Activated CD4-positive, alpha-beta memory T cell treated with anti-CD3 and anti-CD28 coated beads, Interleukin-2, amount 10 ng/mL, durations not matched to agents 7 days and 5 days (primary cell): ENCODE measurements around the gene SORCS2. TPM values are rescaled to one million over a fixed set of nuclear protein-coding genes. Genes with fewer than 3 reads are reported as not detected.

Experiments
- CTCF ChIA-PET: fragments of 350-600 bp; sonication (Branson Sonifier 250); formaldehyde crosslinking; loops from one replicate; lab custom pipeline; 2021; ENCODE audit warnings: antibody characterized with exemption, inconsistent platforms; lab: Charles Lee
- POLR2A ChIA-PET: fragments of 350-600 bp; sonication (Branson Sonifier 250); formaldehyde crosslinking; loops from one replicate; lab custom pipeline; 2021; ENCODE audit warnings: antibody characterized with exemption; lab: Charles Lee
- DNase-seq: peaks from one replicate; pipeline ENCODE4 v3.0.0-alpha.2; 2020
- H3K27ac Mint-ChIP-seq: one replicate; pipeline ENCODE4 v1.8.0; 2021; ENCODE audit warnings: mild to moderate bottlenecking, mixed read lengths
- H3K27me3 Mint-ChIP-seq: one replicate; pipeline ENCODE4 v1.8.0; 2021; ENCODE audit warnings: mixed read lengths
- H3K36me3 Mint-ChIP-seq: one replicate; pipeline ENCODE4 v1.8.0; 2021; ENCODE audit warnings: low read depth, mixed read lengths
- H3K4me1 Mint-ChIP-seq: one replicate; pipeline ENCODE4 v1.8.0; 2021; ENCODE audit warnings: mixed read lengths
- H3K4me3 Mint-ChIP-seq: one replicate; pipeline ENCODE4 v1.8.0; 2021; ENCODE audit warnings: mild to moderate bottlenecking, mixed read lengths
- H3K9me3 Mint-ChIP-seq: one replicate; pipeline ENCODE4 v1.8.0; 2021; ENCODE audit warnings: mixed read lengths
- total RNA-seq, 2 experiments: library from RNA; stranded (reverse); gene quantifications; one replicate each; pipeline ENCODE4 v1.2.3, GENCODE V29; 2021

The SORCS2 gene
- total RNA-seq, 2 experiments from 2014 or later: 0.10 to 0.18 TPM

DNA sequence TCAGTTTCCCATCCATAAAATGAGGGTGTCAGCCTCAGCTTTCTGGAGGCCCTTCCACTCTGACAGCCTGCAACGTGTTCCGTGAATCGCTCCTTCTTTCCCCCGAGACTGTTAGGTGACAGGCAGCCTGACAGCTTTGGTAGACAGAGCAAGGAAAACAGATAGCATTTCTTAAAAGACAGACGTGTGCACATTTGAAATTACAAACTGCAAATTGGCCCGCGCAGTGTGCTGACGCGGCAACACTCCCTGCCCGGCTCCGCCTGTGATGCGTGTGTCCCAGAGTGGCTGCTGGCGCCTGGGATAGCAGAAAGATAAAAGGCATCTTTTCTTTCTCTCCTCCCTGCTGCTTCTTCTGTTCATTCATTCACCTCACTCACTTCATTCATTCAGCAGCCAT lies 502.0 kb downstream of the SORCS2 start:
- H3K36me3 Mint-ChIP-seq: no peaks in the 10 kb centered on the region
- ChIA-PET CTCF (no interaction called here), POLR2A (no interaction called here)
- H3K27me3 Mint-ChIP-seq: peaks cover 5% of the 10 kb centered on the region
- no peaks in the 10 kb centered on the region for H3K4me1 Mint-ChIP-seq
- DNase-seq: no peak
- H3K9me3 Mint-ChIP-seq: no peaks in the 10 kb centered on the region
- no peak overlapping the region for H3K27ac Mint-ChIP-seq
- no peak overlapping the region for H3K4me3 Mint-ChIP-seq

DNA sequence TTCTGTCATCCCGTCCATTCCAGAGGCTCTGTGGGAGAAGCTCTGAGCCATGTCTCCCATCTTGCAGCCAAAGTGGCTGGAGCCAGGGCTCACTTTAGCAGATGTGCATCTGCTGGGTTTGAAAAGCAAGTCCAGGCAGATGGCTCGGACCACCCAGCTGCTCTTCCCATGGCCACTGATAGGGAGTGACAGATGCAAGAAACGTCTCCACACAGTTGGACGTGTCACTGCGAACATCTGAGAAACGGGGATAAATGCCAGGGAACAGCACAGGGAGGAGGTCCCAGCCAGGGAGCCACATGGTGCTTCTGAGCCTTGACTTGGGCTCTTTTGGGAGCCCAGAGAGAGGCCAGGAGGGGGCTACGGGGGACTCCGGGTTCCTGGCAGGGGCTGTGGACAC lies 505.0 kb downstream of the SORCS2 start:
- H3K27ac Mint-ChIP-seq: no peak overlapping the region
- CTCF ChIA-PET: no interaction called here
- POLR2A ChIA-PET: no interaction called here
- H3K36me3 Mint-ChIP-seq: no peaks in the 10 kb centered on the region
- H3K4me1 Mint-ChIP-seq: no peaks in the 10 kb centered on the region
- no peaks in the 10 kb centered on the region for H3K9me3 Mint-ChIP-seq
- no peak for DNase-seq
- no peak overlapping the region for H3K4me3 Mint-ChIP-seq
- H3K27me3 Mint-ChIP-seq: peaks cover 5% of the 10 kb centered on the region

DNA sequence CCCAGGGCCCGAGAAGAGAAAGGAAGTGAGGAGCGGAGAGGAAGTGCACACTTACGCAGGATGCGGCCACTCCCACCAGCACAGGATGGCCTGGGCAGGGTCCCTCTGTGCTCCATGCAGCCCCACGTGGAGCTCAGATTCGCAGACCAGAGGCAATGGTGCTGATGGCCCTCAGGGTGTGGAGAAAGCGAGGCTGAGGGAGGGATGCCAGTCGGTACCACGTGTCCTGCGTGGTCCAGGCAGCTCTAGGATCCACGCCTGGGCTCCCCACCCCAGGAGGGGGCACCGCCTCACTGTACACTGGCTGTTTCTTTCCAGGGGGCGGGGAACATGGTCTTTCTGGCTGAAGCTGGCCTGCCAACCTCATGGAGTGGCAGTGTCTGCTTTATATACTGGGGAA lies 505.5 kb downstream of the SORCS2 start:
- no peak overlapping the region for H3K27ac Mint-ChIP-seq
- H3K27me3 Mint-ChIP-seq: peaks cover 5% of the 10 kb centered on the region
- no peak overlapping the region for H3K4me3 Mint-ChIP-seq
- no peaks in the 10 kb centered on the region for H3K9me3 Mint-ChIP-seq
- H3K4me1 Mint-ChIP-seq: no peaks in the 10 kb centered on the region
- ChIA-PET POLR2A (no interaction called here), CTCF (no interaction called here)
- H3K36me3 Mint-ChIP-seq: no peaks in the 10 kb centered on the region
- no peak for DNase-seq

DNA sequence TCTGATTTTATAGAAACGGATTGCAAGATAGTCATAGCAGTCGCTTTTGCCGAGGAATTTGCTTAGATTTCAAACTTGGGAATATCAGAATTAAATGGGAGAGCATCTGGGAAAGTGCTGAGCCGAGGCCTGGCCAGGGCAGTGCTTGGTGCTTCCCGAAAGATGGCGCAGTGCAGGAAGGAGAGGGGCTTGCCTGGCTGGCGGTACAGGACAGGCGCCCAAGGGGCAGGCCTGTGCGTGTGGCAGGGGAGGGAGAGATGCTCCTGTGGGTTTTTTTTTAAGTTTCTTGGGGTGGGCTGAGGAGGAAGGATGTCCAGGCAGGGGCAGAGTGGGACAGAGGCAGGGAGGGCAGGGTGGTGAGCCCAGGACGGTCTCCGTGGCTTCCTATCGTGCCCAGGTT lies 506.2 kb downstream of the SORCS2 start:
- H3K27ac Mint-ChIP-seq: no peak overlapping the region

DNA sequence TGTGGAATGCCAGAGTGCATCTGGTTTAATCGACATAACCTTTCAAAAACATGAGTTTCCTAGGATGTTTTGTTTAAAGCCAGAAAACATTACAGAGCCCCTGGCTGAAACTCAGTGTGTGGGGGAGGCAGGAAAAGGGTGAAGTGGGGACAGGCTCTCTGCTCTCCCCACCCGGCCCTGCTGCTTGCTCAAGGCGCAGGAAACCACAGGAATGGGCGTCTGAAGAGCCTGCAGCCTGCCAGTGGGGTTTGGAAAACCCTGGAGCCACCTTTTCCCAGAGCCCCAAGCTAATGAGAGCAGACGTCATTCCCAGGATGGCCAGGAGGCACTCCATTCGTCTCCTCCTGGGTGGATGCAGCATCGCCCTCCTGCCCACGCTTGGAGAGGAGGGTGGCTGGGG lies 506.7 kb downstream of the SORCS2 start:
- Mint-ChIP-seq H3K36me3 (no peaks in the 10 kb centered on the region), H3K9me3 (no peaks in the 10 kb centered on the region), H3K27ac (no peak overlapping the region), H3K4me3 (no peak overlapping the region), H3K4me1 (no peaks in the 10 kb centered on the region), H3K27me3 (peaks cover 5% of the 10 kb centered on the region)
- ChIA-PET POLR2A (no interaction called here), CTCF (no interaction called here)
- no peak for DNase-seq

More for the DNA sequence above, 506.2 kb downstream of the SORCS2 start:
- no peaks in the 10 kb centered on the region for H3K36me3 Mint-ChIP-seq
- no peak overlapping the region for H3K4me3 Mint-ChIP-seq
- ChIA-PET POLR2A (no interaction called here), CTCF (no interaction called here)
- DNase-seq: no peak
- H3K9me3 Mint-ChIP-seq: no peaks in the 10 kb centered on the region
- peaks cover 5% of the 10 kb centered on the region for H3K27me3 Mint-ChIP-seq
- no peaks in the 10 kb centered on the region for H3K4me1 Mint-ChIP-seq

DNA sequence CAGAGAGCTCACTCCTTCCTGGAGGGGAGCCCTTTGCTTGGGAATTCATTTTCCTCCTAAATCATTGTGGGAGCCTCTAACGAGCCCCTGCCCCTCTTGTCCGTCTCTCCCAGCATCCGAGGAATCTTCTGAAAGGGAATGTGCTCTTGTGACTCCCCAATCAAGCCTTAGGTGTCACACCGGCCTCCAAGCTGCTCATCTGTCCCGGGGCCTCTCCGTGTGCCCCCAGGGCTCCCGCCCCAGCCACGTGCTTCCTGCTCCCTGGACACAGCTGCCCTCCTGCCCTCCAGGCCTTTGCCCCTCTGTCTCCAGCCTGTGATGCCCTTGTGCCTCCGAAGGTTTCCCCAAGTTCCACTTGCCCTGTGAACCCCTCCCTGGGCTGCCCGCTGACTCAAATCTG lies 507.5 kb downstream of the SORCS2 start:
- Mint-ChIP-seq H3K36me3 (no peaks in the 10 kb centered on the region), H3K27me3 (peaks cover 5% of the 10 kb centered on the region), H3K4me3 (no peak overlapping the region), H3K27ac (no peak overlapping the region), H3K9me3 (no peaks in the 10 kb centered on the region), H3K4me1 (no peaks in the 10 kb centered on the region)
- no peak for DNase-seq
- CTCF ChIA-PET: no interaction called here
- POLR2A ChIA-PET: no interaction called here

DNA sequence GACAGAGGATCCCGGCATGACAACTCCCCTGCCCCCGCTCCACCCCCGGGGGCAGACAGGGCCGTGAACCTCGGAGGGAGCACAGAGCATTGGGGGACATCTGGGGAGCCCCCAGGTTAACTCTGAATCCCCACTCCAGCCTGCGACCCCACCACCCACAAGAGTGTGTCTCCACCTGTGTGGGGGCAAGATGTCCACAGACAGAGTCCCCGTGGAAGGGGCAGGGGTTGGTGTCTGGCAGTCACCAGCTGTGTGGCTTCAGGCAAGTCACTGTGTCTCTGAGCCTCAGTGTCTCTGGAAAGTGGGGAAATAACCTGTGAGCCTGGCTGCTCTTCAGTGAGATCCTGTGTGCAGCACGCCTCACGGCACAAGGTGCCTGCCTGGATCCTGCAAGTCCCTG lies 508.3 kb downstream of the SORCS2 start:
- no peak overlapping the region for H3K4me3 Mint-ChIP-seq
- H3K27ac Mint-ChIP-seq: no peak overlapping the region
- H3K4me1 Mint-ChIP-seq: no peaks in the 10 kb centered on the region
- ChIA-PET POLR2A (no interaction called here), CTCF (no interaction called here)
- H3K27me3 Mint-ChIP-seq: peaks cover 5% of the 10 kb centered on the region
- no peak for DNase-seq
- H3K36me3 Mint-ChIP-seq: no peaks in the 10 kb centered on the region
- no peaks in the 10 kb centered on the region for H3K9me3 Mint-ChIP-seq

DNA sequence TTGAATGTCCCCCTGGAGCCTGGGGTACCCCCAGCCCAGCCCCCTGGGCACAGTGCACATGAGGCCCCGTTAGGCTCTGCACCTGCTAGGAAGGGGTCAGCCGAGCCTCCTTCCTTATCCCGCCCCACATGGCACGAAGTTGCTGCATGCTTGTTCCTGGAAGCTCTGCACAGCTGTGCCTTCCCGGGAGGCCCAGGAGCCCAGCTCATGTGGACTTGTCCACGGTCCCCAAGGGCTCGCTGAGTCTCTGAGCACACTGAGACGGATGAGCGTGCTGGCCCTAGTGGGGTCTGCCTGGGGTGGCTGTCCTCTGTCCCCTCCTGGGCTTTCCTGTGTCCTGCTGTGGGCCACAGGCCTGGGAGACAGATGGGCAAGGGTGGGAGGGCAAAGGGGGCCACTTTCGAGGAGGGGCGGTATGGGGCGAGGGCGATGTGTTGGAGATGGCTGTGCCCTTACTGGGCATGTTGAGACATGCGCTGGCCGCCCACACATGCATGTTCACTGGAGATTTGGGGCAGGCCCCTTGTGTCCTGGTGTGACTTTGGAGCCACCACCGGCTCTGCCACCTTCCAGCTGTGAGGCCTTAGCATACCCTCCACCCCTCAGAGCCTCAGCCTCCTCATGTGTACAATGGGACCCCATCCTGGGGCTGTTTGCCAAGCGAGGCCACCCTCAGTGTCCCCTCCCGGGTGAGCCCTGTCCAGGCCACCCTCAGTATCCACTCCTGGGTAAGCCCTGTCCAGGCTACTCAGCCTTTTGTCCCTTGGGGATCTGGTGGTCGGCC lies 509.7 kb downstream of the SORCS2 start:
- peaks cover 5% of the 10 kb centered on the region for H3K27me3 Mint-ChIP-seq
- no peaks in the 10 kb centered on the region for H3K4me1 Mint-ChIP-seq
- ChIA-PET CTCF (no interaction called here), POLR2A (no interaction called here)
- H3K27ac Mint-ChIP-seq: no peak overlapping the region
- DNase-seq: no peak
- no peaks in the 10 kb centered on the region for H3K9me3 Mint-ChIP-seq
- no peak overlapping the region for H3K4me3 Mint-ChIP-seq
- H3K36me3 Mint-ChIP-seq: no peaks in the 10 kb centered on the region

DNA sequence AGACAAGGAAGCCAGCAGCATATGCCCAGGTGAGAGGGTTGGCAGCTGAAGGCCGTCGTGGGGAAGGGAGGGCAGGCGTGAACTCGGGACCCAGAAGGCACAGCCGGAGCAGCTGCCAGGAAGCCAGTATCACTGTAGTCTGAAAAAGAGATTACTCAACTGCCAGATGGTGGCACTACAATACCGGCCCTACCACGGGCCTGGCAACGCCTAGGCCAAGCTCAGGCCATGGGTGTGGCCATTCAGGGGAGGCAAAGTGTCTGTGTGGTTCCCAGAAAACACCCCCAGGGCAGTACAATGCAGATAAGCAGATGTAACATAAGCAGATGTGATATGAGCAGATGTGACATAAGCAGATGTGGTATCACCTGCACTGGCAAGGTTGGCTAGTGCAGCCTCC lies 511.4 kb downstream of the SORCS2 start:
- Mint-ChIP-seq H3K4me1 (no peaks in the 10 kb centered on the region), H3K27ac (no peak overlapping the region), H3K4me3 (no peak overlapping the region), H3K36me3 (no peaks in the 10 kb centered on the region), H3K27me3 (peaks cover 2% of the 10 kb centered on the region), H3K9me3 (no peaks in the 10 kb centered on the region)
- ChIA-PET POLR2A (no interaction called here), CTCF (no interaction called here)
- DNase-seq: no peak

DNA sequence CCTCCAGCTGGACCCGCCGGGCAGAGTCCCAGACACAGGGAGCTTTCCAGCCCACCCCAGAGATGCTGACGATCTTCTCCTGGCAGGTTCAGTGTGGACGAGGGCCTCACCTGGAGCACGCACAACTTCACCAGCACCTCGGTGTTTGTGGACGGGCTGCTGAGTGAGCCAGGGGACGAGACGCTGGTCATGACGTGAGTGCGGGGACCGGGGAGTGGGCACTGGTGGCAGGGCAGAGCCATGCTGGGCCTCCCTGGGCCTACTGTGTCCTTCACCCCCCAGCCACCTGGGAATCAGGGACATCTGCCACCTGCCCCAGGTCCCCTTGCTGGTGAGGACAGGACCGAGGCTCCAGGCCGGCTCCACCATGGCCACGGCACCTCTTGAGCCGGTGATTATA lies 511.8 kb downstream of the SORCS2 start:
- Mint-ChIP-seq H3K9me3 (no peaks in the 10 kb centered on the region), H3K27ac (no peak overlapping the region), H3K36me3 (no peaks in the 10 kb centered on the region), H3K4me3 (no peak overlapping the region), H3K27me3 (no peaks in the 10 kb centered on the region), H3K4me1 (no peaks in the 10 kb centered on the region)
- CTCF ChIA-PET: no interaction called here
- no peak for DNase-seq
- POLR2A ChIA-PET: no interaction called here

DNA sequence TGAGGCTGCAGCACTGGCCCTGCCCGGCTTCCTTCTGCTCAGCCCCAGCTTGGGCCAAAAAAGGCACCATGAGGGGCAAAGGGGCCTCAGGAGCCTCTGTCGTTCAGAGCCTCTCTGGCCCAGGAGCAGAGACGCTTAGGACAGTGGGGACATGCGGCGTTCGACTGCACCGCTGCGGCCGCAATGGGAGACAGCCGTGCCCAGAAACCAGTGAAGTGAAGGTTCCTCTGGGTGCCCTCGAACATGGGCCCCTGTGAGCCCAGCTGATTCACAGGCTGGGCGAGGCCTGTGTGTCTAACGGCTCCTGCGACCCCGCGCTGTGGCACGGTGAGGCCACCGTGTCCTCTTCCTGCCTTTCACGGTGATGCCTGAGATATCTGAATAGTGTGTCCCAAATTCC lies 512.3 kb downstream of the SORCS2 start:
- Mint-ChIP-seq H3K4me1 (no peaks in the 10 kb centered on the region), H3K9me3 (no peaks in the 10 kb centered on the region), H3K36me3 (no peaks in the 10 kb centered on the region), H3K4me3 (no peak overlapping the region), H3K27me3 (no peaks in the 10 kb centered on the region), H3K27ac (no peak overlapping the region)
- DNase-seq: no peak
- POLR2A ChIA-PET: no interaction called here
- CTCF ChIA-PET: no interaction called here

DNA sequence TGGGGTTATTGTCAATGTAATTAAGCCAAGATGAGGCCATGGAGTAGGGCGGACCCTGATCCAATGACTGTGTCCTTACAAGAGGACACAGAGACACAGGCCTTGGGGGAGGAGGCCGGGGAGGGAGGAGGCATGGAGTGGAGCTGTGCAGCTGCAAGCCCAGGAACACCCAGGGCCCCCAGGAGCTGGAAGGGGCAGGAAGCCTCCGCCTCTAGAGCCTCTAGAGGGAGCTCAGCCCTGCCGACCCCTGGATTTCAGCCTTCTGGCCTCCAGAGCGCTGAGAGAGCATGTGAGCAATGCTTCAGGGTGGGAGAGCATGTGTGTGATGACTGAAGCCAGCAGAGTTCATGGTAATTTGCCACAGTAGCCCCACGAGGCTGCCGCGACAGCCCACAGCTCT lies 512.7 kb downstream of the SORCS2 start:
- ChIA-PET POLR2A (no interaction called here), CTCF (no interaction called here)
- H3K9me3 Mint-ChIP-seq: no peaks in the 10 kb centered on the region
- no peaks in the 10 kb centered on the region for H3K27me3 Mint-ChIP-seq
- no peaks in the 10 kb centered on the region for H3K36me3 Mint-ChIP-seq
- no peak for DNase-seq
- H3K4me3 Mint-ChIP-seq: no peak overlapping the region
- H3K4me1 Mint-ChIP-seq: no peaks in the 10 kb centered on the region
- no peak overlapping the region for H3K27ac Mint-ChIP-seq

DNA sequence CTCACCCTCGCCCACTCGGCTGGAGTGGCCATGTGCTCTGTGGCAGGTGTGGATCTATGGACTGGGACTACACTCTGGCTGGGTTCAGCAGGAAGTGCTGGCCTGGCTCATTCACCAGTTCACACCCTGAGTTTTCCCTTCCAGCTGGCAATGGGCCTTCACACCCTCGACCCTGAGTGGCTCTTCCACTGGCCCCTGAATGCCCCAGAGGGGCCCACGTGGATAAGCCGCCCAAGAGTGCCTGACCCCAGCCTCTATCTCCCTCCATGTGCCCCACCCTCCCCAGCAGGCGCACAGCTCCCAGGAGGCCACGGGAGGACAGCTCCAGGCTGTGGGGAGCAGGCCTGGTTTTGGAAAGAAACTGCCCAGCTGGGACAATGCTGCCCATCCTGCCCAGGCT lies 513.3 kb downstream of the SORCS2 start:
- Mint-ChIP-seq H3K27ac (no peak overlapping the region), H3K4me3 (no peak overlapping the region), H3K4me1 (no peaks in the 10 kb centered on the region), H3K27me3 (no peaks in the 10 kb centered on the region), H3K36me3 (no peaks in the 10 kb centered on the region), H3K9me3 (no peaks in the 10 kb centered on the region)
- POLR2A ChIA-PET: no interaction called here
- DNase-seq: no peak
- CTCF ChIA-PET: no interaction called here

DNA sequence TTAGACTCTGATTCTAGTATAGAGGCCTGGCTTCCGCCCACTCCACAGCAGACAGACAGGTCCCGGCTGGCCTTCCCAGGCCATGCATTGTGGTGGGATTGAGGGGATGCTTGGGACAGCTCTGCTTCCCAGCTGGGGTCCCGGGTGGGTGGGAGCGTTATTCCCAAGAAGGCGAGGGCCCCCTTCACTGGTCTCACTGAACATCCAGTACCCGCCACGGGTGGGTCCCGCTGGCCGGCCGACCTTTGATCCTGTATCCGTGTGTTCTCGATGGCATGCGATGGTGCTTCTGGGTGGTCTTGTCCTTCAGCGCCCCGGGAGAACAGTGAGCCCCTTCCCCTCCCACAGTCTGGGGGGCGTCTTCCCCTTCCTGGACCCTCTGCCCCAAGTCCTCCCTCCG lies 515.9 kb downstream of the SORCS2 start:
- no peak overlapping the region for H3K27ac Mint-ChIP-seq
- no peak for DNase-seq
- ChIA-PET CTCF (no interaction called here), POLR2A (no interaction called here)
- no peaks in the 10 kb centered on the region for H3K4me1 Mint-ChIP-seq
- H3K27me3 Mint-ChIP-seq: no peaks in the 10 kb centered on the region
- no peaks in the 10 kb centered on the region for H3K9me3 Mint-ChIP-seq
- no peak overlapping the region for H3K4me3 Mint-ChIP-seq
- no peaks in the 10 kb centered on the region for H3K36me3 Mint-ChIP-seq
